Ovary (tissue), 9 donors: ENCODE measurements around the gene EAF1. TPM values are rescaled to one million over a fixed set of nuclear protein-coding genes. Genes with fewer than 3 reads are reported as not detected.

Source experiments
- DNase-seq, 5 donors: peaks; one replicate each; pipeline ENCODE4 v3.0.0-alpha.2; 2019 to 2020
- H3K27ac ChIP-seq, 2 donors: fragments of 200-600 bp; one replicate each; pipeline versions ENCODE4 v1.5.1 to v1.8.0; 2019 to 2022
- H3K27me3 ChIP-seq: fragments of 200-600 bp; one replicate; pipeline ENCODE4 v1.8.0; 2022
- H3K36me3 ChIP-seq: fragments of 200-600 bp; sonication (generic); one replicate; pipeline ENCODE4 v1.5.1; 2019
- H3K4me1 ChIP-seq: one replicate; pipeline ENCODE4 v1.8.1; 2013; ENCODE audit warnings: mild to moderate bottlenecking, moderate library complexity; ENCODE audit not compliant: insufficient read depth
- H3K4me3 ChIP-seq: fragments of 200-600 bp; sonication (generic); one replicate; pipeline ENCODE4 v1.5.1; 2017
- H3K9me3 ChIP-seq, 2 donors: fragments of 200-600 bp in 1 of 2; sonication (generic) in 1 of 2; one replicate each; pipeline versions ENCODE4 v1.5.1 to v1.8.1; 2013 to 2019; ENCODE audit warnings: mild to moderate bottlenecking in 1 of 2, moderate library complexity in 1 of 2
- CTCF ChIP-seq, 3 donors: fragments of 450-650 bp in 2 of 3; fragments of 200-600 bp in 1 of 3; IDR thresholded peaks; one replicate each; pipeline versions ENCODE4 v1.5.1 to v1.8.0; 2016 to 2022; ENCODE audit warnings: antibody characterized with exemption in 3 of 3, mild to moderate bottlenecking in 1 of 3
- EP300 ChIP-seq: sonication (generic); formaldehyde crosslinking; IDR thresholded peaks from one replicate; pipeline ENCODE4 v1.6.1; 2017; ENCODE audit warnings: antibody characterized with exemption
- POLR2A ChIP-seq: fragments of 450-650 bp; IDR thresholded peaks from one replicate; pipeline ENCODE4 v1.6.1; 2017; ENCODE audit warnings: antibody characterized with exemption, mild to moderate bottlenecking, moderate library complexity
- WGBS, 3 donors: extraction: QIAGEN DNeasy Blood & Tissue Kit in 1 of 3; methylation state at CpG; one replicate each; pipeline versions ENCODE4 v1.1.5 to v1.1.7; 2013 to 2017; 5-methylcytosine and 5-hydroxymethylcytosine counted together
- intact Hi-C, 4 donors: fragments of 100-400 bp; cut with DNase I; formaldehyde crosslinking; loops; one replicate each; pipeline versions ENCODE4 v1.11.0 to v1.15.1; 2022 to 2023
- polyA plus RNA-seq, 2 donors: library from polyadenylated mRNA; stranded (reverse); fragments of 200-250 nt in 1 of 2; fragments of 350-450 nt in 1 of 2; fragmentation: Illumina TruSeq in 1 of 2; extraction: RNeasy Lipid Tissue Mini Kit (QIAGEN cat#74804) in 1 of 2; gene quantifications; one replicate each; pipeline ENCODE4 v1.2.3, GENCODE V29; 2013 to 2014
- total RNA-seq, 7 donors: library from RNA; depleted of rRNA in 2 of 7; stranded (reverse); fragments of >200 nt in 2 of 7; fragmentation: NEBNext Ultra II Directional in 3 of 7; extraction: Animal tissue kit (Norgen Biotek cat#: 25700) in 3 of 7; gene quantifications; one replicate each; pipeline versions ENCODE4 v1.1.0 to v1.2.4, GENCODE V29; 2016 to 2023
- donor health status: DM: no; HTN: no; CAD: no; lungs with moderate emphysema.
- donor health status: DM: no; HTN: no; CAD: no.
- donor health status: Bipolar disorder and iron deficiency.
- donor health status: DM: yes; HTN: yes; CAD: no.
- donor health status: DM: no; HTN: no; CAD: no.
- donor health status: DM: yes; HTN: yes; CAD: no.

The EAF1 gene
- total and polyA plus RNA-seq, 9 donors, result 5.4 to 16.0 (median 11.9) TPM

DNA sequence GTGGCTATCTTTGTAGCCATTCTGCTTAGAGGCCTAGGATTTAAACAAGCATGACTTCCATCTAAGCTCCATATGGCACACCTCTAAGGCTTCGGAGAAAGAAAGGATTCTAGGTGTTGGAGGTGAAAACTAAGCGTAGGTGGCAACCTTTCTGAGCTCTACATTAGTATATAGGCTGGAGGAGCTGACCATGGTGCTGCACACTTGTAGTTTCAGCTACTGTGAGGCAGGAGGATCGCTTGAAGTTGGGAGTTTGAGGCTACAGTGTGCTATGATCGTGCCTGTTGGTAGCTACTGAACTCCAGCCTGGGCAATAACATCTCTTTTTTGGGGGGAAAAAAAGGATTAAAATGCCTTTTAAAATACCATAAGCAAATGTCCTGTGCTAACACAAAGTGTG, 7.4 kb downstream of the EAF1 start:
- 90 to 95% (median 92%) methylated on average over 4 of the region's 4 CpGs for WGBS, 3 donors
- Histone ChIP-seq H3K4me3 (no peak overlapping the region), H3K27me3 (no peaks in the 10 kb centered on the region), H3K4me1 (no peaks in the 10 kb centered on the region), H3K36me3 (no peaks in the 10 kb centered on the region), H3K27ac (no peak overlapping the region), H3K9me3 (no peaks in the 10 kb centered on the region)
- DNase-seq, result no peak
- TF ChIP-seq POLR2A (no peak), EP300 (no peak), CTCF (IDR thresholded peaks at IDR 0.05) (no peak)
- intact Hi-C loops, result loop anchor here in 1 of 4 donors (10.0 kb wide), 1 partner anchor 130 kb away; no protein-coding TSS in a partner anchor

- no peak for TF ChIP-seq EP300
- TF ChIP-seq POLR2A, result no peak
- TF ChIP-seq CTCF (IDR thresholded peaks at IDR 0.05), result no peak
- Histone ChIP-seq H3K27ac (no peak overlapping the region), H3K4me3 (no peak overlapping the region), H3K4me1 (no peaks in the 10 kb centered on the region), H3K9me3 (no peaks in the 10 kb centered on the region), H3K36me3 (no peaks in the 10 kb centered on the region), H3K27me3 (no peaks in the 10 kb centered on the region)
- DNase-seq, result no peak
- intact Hi-C loops, result loop anchor here in 1 of 4 donors (10.0 kb wide), 1 partner anchor 129 kb away; no protein-coding TSS in a partner anchor
- 84 to 94% (median 94%) methylated on average over 6 of the region's 6 CpGs for WGBS, 3 donors
These were observed 8.8 kb downstream of the EAF1 start for GRCh38 chr3:15436246-15436645.

DNA sequence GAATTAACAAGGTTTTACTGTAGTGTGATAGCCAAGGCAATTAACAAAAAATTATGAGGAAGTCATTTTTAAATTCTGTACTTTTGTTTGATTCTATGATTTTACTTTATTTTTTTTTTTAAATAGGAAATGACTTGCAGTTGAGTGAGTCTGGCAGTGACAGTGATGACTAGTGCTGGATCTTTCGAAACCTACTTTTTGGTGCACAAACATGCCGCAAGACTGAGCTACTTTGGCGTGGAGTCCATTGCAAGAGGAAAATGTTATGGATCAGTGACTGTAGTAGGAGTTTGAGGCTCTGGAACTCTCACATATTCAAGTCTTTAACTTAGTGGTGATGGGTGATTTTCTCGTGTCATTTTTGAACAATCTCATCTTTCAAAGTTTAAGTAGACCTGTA, 11.6 kb downstream of the EAF1 start:
- intact Hi-C loops, result loop anchor here in 1 of 4 donors (10.0 kb wide), 1 partner anchor 126 kb away; no protein-coding TSS in a partner anchor
- Histone ChIP-seq H3K27me3 (no peaks in the 10 kb centered on the region), H3K4me3 (no peak overlapping the region), H3K27ac (no peak overlapping the region), H3K36me3 (no peaks in the 10 kb centered on the region), H3K9me3 (no peaks in the 10 kb centered on the region), H3K4me1 (no peaks in the 10 kb centered on the region)
- DNase-seq, result no peak
- TF ChIP-seq POLR2A, result no peak
- no peak for TF ChIP-seq CTCF (IDR thresholded peaks at IDR 0.05)
- no peak for TF ChIP-seq EP300
- 87 to 96% (median 96%) methylated on average over 4 of the region's 4 CpGs for WGBS, 3 donors

GRCh38 chr3:15439476-15439875, 12.1 kb downstream of the EAF1 start:
- no peak overlapping the region for H3K4me3 ChIP-seq
- no peaks in the 10 kb centered on the region for H3K36me3 ChIP-seq
- H3K9me3 ChIP-seq, result no peaks in the 10 kb centered on the region
- intact Hi-C loops, result loop anchor here in 1 of 4 donors (10.0 kb wide), 1 partner anchor 125 kb away; no protein-coding TSS in a partner anchor
- no peaks in the 10 kb centered on the region for H3K27me3 ChIP-seq
- no peak for DNase-seq
- TF ChIP-seq EP300 (no peak), POLR2A (no peak), CTCF (IDR thresholded peaks at IDR 0.05) (no peak)
- no peaks in the 10 kb centered on the region for H3K4me1 ChIP-seq
- H3K27ac ChIP-seq, result no peak overlapping the region
